Esophagus squamous epithelium (tissue), 4 donors: ENCODE measurements around the gene ARPC2.

Experiments
- CTCF ChIP-seq, 6 experiments: fragments of 450-650 bp in 4 of 6; fragments of 200-600 bp in 2 of 6; sonication (generic) in 2 of 6; IDR thresholded peaks; one replicate each; pipeline ENCODE4 v1.5.1; 2016 to 2019; ENCODE audit warnings: antibody characterized with exemption in 6 of 6, mild to moderate bottlenecking in 4 of 6, moderate library complexity in 4 of 6
- POLR2A ChIP-seq, 4 donors: fragments of 450-650 bp; IDR thresholded peaks; one replicate each; pipeline ENCODE4 v1.6.1; 2017; ENCODE audit warnings: antibody characterized with exemption in 4 of 4, mild to moderate bottlenecking in 4 of 4, moderate library complexity in 3 of 4

- TF ChIP-seq CTCF (IDR thresholded peaks at IDR 0.05) (no peak), POLR2A (IDR thresholded peaks at IDR 0.05) (no peak)
Measured at GRCh38 chr2:218219934-218220333, 2.9 kb downstream of the ARPC2 start.
